Endothelial cell of umbilical vein (primary cell): ENCODE measurements around the gene PRRT4. TPM values are rescaled to one million over a fixed set of nuclear protein-coding genes. Genes with fewer than 3 reads are reported as not detected.

ENCODE experiments used
- BruUV-seq: library from RNA; stranded (reverse); fragments of 400-500 nt; replicated peaks from 2 replicates; lab custom pipeline; 2021; lab: Mats Ljungman, UMichigan
- CTCF ChIA-PET: fragments of 300-600, 350-600 bp; sonication (Branson Sonifier 250); formaldehyde crosslinking; loops from one replicate; lab custom pipeline; 2021; ENCODE audit warnings: antibody characterized with exemption, inconsistent platforms; lab: Charles Lee
- POLR2A ChIA-PET: fragments of 300-600, 350-600 bp; sonication (Branson Sonifier 250); formaldehyde crosslinking; loops from one replicate; lab custom pipeline; 2021; ENCODE audit warnings: antibody characterized with exemption, inconsistent platforms; lab: Charles Lee
- DNase-seq: peaks from one replicate; pipeline ENCODE4 v3.0.0-alpha.2; 2011; ENCODE audit warnings: low read depth, low spot score
- FAIRE-seq: peaks from 2 replicates; lab custom pipeline; 2011; peaks lifted over from hg19 to GRCh38; lab: Jason Lieb, UNC
- H2AFZ ChIP-seq: 2 replicates; pipeline ENCODE4 v1.6.0; 2012; ENCODE audit warnings: low read depth, low read length, control low read depth, inconsistent platforms
- H3K27ac ChIP-seq: 2 replicates; pipeline ENCODE4 v1.5.1; 2011; ENCODE audit warnings: low read depth, mild to moderate bottlenecking, control low read depth, low read length, moderate library complexity; ENCODE audit not compliant: insufficient read depth
- H3K27me3 ChIP-seq, 2 experiments: 2 replicates each; pipeline versions ENCODE4 v1.6.0 to v1.6.1; 2011; ENCODE audit warnings: low read length in 2 of 2, mixed read lengths in 1 of 2; ENCODE audit not compliant: control insufficient read depth in 2 of 2, insufficient read depth in 2 of 2
- H3K36me3 ChIP-seq, 2 experiments: 2 replicates in 1 of 2; 3 replicates in 1 of 2; pipeline ENCODE4 v1.5.1; 2011; ENCODE audit warnings: low read length in 2 of 2, mild to moderate bottlenecking in 1 of 2, moderate library complexity in 1 of 2; ENCODE audit not compliant: control insufficient read depth in 2 of 2, insufficient read depth in 2 of 2; ENCODE audit errors: extremely low read depth in 1 of 2
- H3K4me1 ChIP-seq: 3 replicates; pipeline ENCODE4 v1.5.1; 2011; ENCODE audit warnings: mild to moderate bottlenecking, low read length; ENCODE audit not compliant: control insufficient read depth, insufficient read depth; ENCODE audit errors: extremely low read depth
- H3K4me2 ChIP-seq: 2 replicates; pipeline ENCODE4 v1.6.1; 2011; ENCODE audit warnings: low read length, control low read depth, mixed read lengths; ENCODE audit not compliant: insufficient read depth
- H3K4me3 ChIP-seq, 3 experiments: fragments of 200-600 bp in 1 of 3; sonication (generic), shearing (Covaris generic) in 1 of 3; replicated peaks in 1 of 3; 2 replicates each; pipeline ENCODE4 v1.5.1; 2011 to 2016; ENCODE audit warnings: control low read depth in 3 of 3, low read length in 3 of 3, mild to moderate bottlenecking in 2 of 3, inconsistent platforms in 1 of 3, low read depth in 1 of 3, moderate library complexity in 1 of 3; ENCODE audit not compliant: insufficient read depth in 1 of 3
- H3K79me2 ChIP-seq: 2 replicates; pipeline ENCODE4 v1.6.0; 2012; ENCODE audit warnings: low read length, inconsistent platforms; ENCODE audit not compliant: control insufficient read depth, insufficient read depth
- H3K9ac ChIP-seq: replicated peaks from 2 replicates; pipeline ENCODE3; 2011; ENCODE audit warnings: low read length, control low read depth; ENCODE audit not compliant: insufficient read depth; ENCODE audit errors: extremely low read depth
- H3K9me1 ChIP-seq: replicated peaks from 3 replicates; pipeline ENCODE4 v1.6.0; 2011; ENCODE audit warnings: mild to moderate bottlenecking, low read length; ENCODE audit not compliant: control insufficient read depth, insufficient read depth; ENCODE audit errors: extremely low read depth
- H3K9me3 ChIP-seq: replicated peaks from 2 replicates; pipeline ENCODE4 v1.5.1; 2012; ENCODE audit warnings: low read length, inconsistent platforms; ENCODE audit not compliant: control insufficient read depth, insufficient read depth
- H4K20me1 ChIP-seq: replicated peaks from 2 replicates; pipeline ENCODE3; 2011; ENCODE audit warnings: mild to moderate bottlenecking, low read length; ENCODE audit not compliant: control insufficient read depth, insufficient read depth; ENCODE audit errors: extremely low read depth
- CTCF ChIP-seq, 2 donors: IDR thresholded peaks; 1 replicate in 1 of 2; 2 replicates in 1 of 2; pipeline ENCODE4 v1.5.1; 2011; ENCODE audit warnings: low read length in 2 of 2, mild to moderate bottlenecking in 2 of 2, moderate library complexity in 2 of 2, control low read depth in 1 of 2, inconsistent platforms in 1 of 2, low read depth in 1 of 2; ENCODE audit not compliant: insufficient read depth in 1 of 2; ENCODE audit errors: extremely low read depth in 1 of 2
- GATA2 ChIP-seq: IDR thresholded peaks from 2 replicates; pipeline ENCODE4 v1.7.0; 2011; ENCODE audit warnings: low read depth, mild to moderate bottlenecking, moderate library complexity, mixed read lengths, low read length; ENCODE audit not compliant: insufficient read length, insufficient read depth
- JUN ChIP-seq: IDR thresholded peaks from 2 replicates; pipeline ENCODE4 v1.6.1; 2011; ENCODE audit warnings: borderline replicate concordance, low read depth; ENCODE audit not compliant: insufficient read length, insufficient read depth
- MAX ChIP-seq: IDR thresholded peaks from 2 replicates; pipeline ENCODE4 v1.6.1; 2011; ENCODE audit not compliant: insufficient read depth, insufficient read length
- POLR2A ChIP-seq: IDR thresholded peaks from 2 replicates; pipeline ENCODE4 v1.6.1; 2012; ENCODE audit warnings: low read depth, mild to moderate bottlenecking, control low read depth, low read length
- POLR2AphosphoS5 ChIP-seq: IDR thresholded peaks from 2 replicates; pipeline ENCODE4 v1.6.1; 2012; ENCODE audit warnings: low read depth, mild to moderate bottlenecking, control low read depth, low read length, moderate library complexity; ENCODE audit not compliant: insufficient read depth
- dilution Hi-C: fragments of 300-500 bp; cut with MboI; formaldehyde crosslinking; loops from one replicate; pipeline ENCODE4 v1.15.0; 2019; ENCODE audit warnings: low sequenced_read_pairs; ENCODE audit not compliant: extremely low pct_ligation_motif_present
- intact Hi-C: fragments of 100-400 bp; cut with micrococcal nuclease; formaldehyde crosslinking; loops from one replicate; pipeline ENCODE4 v1.10.0; 2022
- polyA plus RNA-seq, 4 experiments: library from polyadenylated mRNA; depleted of rRNA in 3 of 4; stranded (reverse) in 3 of 4; unstranded in 1 of 4; fragments of >200 nt; gene quantifications; 2 replicates each; pipeline versions ENCODE4 v1.2.1 to v1.2.3, GENCODE V29; 2011 to 2012; ENCODE audit warnings: missing spikeins in 1 of 4
- total RNA-seq: library from RNA; stranded (reverse); gene quantifications from 2 replicates; pipeline ENCODE4 v1.2.3, GENCODE V29; 2021

The PRRT4 gene
- total and polyA plus RNA-seq, 2 donors (not counting 3 experiments of a cell fraction or from before 2014, with no cell fraction given), result 0.03 TPM; not detected in 1

GRCh38 chr7:128307061-128307460, 54.4 kb downstream of the PRRT4 start:
- no peaks in the 10 kb centered on the region for H4K20me1 ChIP-seq
- ChIA-PET POLR2A (no interaction called here), CTCF (no interaction called here)
- H3K4me3 ChIP-seq, result no peak overlapping the region
- H3K9me3 ChIP-seq, result no peaks in the 10 kb centered on the region
- H3K4me2 ChIP-seq, result no peak overlapping the region
- H3K4me1 ChIP-seq, result no peaks in the 10 kb centered on the region
- DNase-seq (no peak), FAIRE-seq (no peak)
- H2AFZ ChIP-seq, result no peak overlapping the region
- intact Hi-C loops (no loop called here), dilution Hi-C loops (no loop called here)
- H3K9me1 ChIP-seq, result no peaks in the 10 kb centered on the region
- no peaks in the 10 kb centered on the region for H3K79me2 ChIP-seq
- no peaks in the 10 kb centered on the region for H3K27me3 ChIP-seq
- TF ChIP-seq POLR2A (no peak), MAX (no peak), JUN (no peak), GATA2 (no peak)
- no peak overlapping the region for H3K27ac ChIP-seq
- no TSS peak for BruUV-seq
- H3K36me3 ChIP-seq, result peaks cover 12 to 23% of the 10 kb centered on the region in 2 experiments
- H3K9ac ChIP-seq, result no peak overlapping the region

- H3K9me1 ChIP-seq, result no peaks in the 10 kb centered on the region
Measured at GRCh38 chr7:128304212-128304611, 57.3 kb downstream of the PRRT4 start.

More at GRCh38 chr7:128304212-128304611, 57.3 kb downstream of the PRRT4 start:
- H3K4me3 ChIP-seq, result no peak overlapping the region
- H3K4me1 ChIP-seq, result no peaks in the 10 kb centered on the region
- intact Hi-C loops (no loop called here), dilution Hi-C loops (no loop called here)
- no peak overlapping the region for H3K4me2 ChIP-seq
- no peak overlapping the region for H2AFZ ChIP-seq
- no peaks in the 10 kb centered on the region for H3K9me3 ChIP-seq
- H3K9ac ChIP-seq, result no peak overlapping the region
- no peaks in the 10 kb centered on the region for H3K79me2 ChIP-seq
- no peaks in the 10 kb centered on the region for H4K20me1 ChIP-seq
- POLR2A ChIA-PET, result no interaction called here
- no peaks in the 10 kb centered on the region for H3K27me3 ChIP-seq
- DNase-seq (no peak), FAIRE-seq (no peak)
- peaks cover 7 to 15% of the 10 kb centered on the region in 2 experiments for H3K36me3 ChIP-seq
- no peak overlapping the region for H3K27ac ChIP-seq
- TF ChIP-seq POLR2AphosphoS5 (no peak), CTCF (IDR thresholded peaks at IDR 0.05; ENCODE audit: extremely low read depth in 1 of 2, insufficient read depth in 1 of 2, low read depth in 1 of 2, low read length in 2 of 2) (no peak)
- no TSS peak for BruUV-seq
- CTCF ChIA-PET, result no interaction called here
